GM18907 (cell line): ENCODE measurements around the gene CCDC57.
"Not testable (repeated sequence)": the region's sequence is repeated elsewhere in the genome, so short reads cannot be mapped to it uniquely, and the experiment has no call there.

Source experiments
- ATAC-seq: cut with Tn5 transposase; IDR thresholded peaks from one replicate; pipeline ENCODE4 v1.9.1; 2021; ENCODE audit warnings: mild to moderate bottlenecking, moderate library complexity; ENCODE audit not compliant: unreplicated experiment

CCDC57 gene

DNA sequence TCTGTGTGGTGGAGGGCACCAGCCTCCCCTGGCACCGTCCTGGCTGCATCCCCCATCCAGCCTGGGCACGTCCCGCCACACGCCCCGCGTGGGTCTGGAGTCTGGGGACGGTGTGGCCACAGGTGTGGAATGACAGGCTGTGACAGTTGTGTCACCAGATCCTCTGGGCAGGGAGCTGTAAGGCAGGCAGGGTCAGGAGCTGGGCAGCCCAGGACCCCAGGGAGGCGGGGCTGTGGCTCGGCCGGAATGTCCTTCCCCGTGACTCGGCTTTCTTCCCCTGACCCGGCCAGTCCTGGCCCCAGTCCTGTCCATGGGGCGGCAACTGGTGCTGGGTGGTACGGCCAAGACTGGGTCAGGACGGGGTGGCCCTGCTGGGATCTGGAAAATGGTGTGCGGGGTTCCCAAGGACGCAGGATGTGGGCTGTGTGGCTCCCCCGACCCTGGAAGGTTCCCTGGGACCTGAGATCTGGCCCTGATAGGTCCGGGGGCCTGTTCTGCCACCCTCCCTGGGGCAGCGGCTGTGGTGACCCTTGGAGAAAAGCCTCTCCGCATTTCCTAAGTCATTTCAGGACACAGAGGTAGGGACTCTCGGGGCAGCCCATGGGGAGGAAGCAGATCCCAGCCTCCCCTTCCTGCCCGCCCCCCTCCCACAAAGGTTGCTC is 12.9 kb upstream of the CCDC57 start:
- no peak for ATAC-seq

GRCh38 chr17:82224666-82225065 is 12.0 kb upstream of the CCDC57 start:
- ATAC-seq: no peak

GRCh38 chr17:82223517-82223916 is 10.9 kb upstream of the CCDC57 start:
- ATAC-seq: no peak

- ATAC-seq: no peak
These were observed 10.2 kb upstream of the CCDC57 start for GRCh38 chr17:82222816-82223215.

GRCh38 chr17:82221341-82221902 is 8.8 kb upstream of the CCDC57 start:
- ATAC-seq: no peak

DNA sequence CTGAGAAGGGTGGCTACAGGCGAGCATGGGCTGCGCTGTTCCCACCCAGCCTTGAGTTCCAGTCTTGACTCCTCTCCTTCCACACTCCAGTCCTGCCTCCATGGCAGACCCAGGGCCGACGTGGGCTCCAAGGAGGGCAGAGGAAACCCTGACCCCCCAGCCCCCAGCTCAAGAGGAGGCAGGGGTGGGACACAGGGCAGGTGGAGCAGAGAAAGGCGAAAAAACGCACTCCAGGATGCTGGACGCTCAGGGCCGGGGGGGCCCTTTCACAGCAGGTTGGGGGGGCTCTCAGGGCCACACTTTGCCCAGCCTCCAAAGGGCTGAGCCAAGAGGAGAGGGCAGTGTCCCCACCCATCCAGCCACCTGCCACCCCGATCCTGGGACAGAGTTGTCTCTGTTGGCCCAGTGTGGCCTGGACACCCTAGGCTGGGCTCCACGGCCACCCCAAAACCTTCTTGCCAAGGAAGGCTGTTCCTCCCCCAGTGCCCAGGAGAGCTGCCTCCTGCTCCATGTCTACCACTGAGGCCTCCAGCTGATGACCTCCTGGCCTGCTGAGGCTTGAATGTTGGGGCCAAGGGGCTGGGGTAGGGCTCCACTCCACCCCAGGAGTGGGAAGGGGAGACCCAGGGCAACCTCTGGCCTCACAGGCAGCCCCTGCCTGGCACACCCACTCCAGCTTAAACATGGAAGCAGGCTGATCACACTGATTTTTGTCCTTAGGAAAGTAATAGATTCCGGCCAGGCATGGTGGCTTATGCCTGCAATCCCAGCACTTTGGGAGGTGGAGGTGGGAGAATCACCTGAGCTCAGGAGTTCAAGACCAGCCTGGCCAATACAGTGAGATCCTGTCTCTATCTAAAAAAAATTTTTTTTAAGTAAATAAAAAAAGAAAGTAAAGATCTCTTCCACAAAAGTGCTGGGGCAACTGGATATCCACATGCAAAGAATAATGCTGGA is 7.4 kb upstream of the CCDC57 start:
- ATAC-seq: no peak

- ATAC-seq: no peak
These were observed 6.4 kb upstream of the CCDC57 start for GRCh38 chr17:82219083-82219482.

DNA sequence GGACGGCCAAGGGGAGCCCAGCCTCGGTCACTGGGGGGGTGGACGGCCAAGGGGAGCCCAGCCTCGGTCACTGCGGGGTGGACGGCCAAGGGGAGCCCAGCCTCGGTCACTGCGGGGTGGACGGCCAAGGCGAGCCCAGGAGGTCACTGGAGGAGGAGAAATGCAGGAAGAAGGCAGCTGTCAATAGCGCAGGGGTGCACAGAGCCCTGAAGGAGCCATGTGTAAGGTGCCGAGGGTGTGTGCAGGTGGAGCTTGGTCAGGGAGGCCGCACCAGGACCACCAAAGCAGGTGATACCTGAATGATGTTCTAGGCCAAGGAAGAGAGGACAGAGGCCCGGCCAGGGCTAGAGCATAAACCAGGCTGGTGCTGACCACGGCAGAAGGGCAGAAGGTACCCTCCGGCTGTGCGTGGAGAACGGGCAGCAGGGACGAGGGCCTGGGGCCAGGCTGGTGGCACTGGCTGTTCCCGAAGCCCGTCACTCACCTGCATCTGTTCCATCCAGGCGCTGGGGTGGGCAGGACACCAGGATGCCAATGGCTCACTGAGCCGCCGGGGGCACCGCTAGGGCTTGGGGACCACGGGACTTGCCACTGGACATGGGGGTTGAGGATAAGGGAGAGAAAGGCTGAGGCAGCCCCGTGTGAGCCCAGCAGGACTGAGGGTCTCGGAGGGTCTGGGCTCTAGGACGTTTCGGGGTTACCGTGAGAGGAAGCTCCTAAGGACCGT is 5.9 kb upstream of the CCDC57 start:
- no peak for ATAC-seq

DNA sequence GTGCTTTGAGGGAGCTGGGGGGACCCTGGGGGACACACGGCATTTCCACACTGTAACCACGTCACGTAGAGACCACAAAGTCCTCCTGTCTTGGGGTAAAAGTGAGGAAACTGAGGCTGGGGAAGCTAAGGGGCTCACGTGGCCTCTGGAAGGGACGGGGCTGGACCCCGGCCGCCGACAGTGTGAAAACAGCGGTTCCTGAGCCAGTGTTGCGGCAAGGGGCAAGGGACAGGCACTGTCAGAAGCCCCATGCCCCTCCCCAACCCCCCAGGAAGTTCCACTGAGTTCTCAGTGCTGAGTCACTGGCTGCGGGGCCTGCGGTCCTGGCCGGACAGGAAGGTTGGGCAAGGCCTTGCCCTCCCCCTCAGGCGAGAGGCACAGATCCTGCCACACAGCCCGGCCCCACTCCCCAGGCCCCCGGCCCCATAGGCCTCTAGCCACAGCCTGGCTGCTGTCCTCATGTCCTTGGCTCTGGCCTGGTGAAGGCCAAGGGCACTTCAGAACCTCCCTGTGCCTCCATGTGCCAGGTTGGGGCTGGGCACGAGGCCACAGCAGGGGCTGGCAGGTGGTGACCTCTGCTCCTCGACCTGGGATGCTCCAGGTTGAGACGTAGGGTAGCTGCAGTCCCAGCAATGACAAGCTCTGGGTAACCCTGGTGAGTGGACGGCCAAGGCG is 5.0 kb upstream of the CCDC57 start:
- no peak for ATAC-seq

- no peak for ATAC-seq
These were observed 4.5 kb upstream of the CCDC57 start for GRCh38 chr17:82217120-82217529.

GRCh38 chr17:82216301-82217119 is 3.9 kb upstream of the CCDC57 start:
- peak; percentile 50 for ATAC-seq

DNA sequence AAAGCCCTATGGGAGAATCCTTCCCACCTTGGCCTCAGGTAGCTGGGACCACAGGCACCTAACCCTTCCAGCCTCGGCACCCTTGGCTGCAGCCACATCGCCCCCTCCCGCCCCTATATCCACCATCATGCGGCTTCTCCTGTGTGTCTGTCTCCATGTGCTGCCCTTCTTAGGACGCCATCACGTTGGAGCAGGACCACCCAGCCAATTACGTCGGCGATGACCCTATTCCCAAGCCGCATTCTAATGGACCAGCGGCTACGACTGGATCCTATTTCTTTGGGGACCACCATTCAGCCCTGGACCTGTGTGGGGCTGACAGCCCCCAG is 3.3 kb upstream of the CCDC57 start:
- no peak for ATAC-seq

DNA sequence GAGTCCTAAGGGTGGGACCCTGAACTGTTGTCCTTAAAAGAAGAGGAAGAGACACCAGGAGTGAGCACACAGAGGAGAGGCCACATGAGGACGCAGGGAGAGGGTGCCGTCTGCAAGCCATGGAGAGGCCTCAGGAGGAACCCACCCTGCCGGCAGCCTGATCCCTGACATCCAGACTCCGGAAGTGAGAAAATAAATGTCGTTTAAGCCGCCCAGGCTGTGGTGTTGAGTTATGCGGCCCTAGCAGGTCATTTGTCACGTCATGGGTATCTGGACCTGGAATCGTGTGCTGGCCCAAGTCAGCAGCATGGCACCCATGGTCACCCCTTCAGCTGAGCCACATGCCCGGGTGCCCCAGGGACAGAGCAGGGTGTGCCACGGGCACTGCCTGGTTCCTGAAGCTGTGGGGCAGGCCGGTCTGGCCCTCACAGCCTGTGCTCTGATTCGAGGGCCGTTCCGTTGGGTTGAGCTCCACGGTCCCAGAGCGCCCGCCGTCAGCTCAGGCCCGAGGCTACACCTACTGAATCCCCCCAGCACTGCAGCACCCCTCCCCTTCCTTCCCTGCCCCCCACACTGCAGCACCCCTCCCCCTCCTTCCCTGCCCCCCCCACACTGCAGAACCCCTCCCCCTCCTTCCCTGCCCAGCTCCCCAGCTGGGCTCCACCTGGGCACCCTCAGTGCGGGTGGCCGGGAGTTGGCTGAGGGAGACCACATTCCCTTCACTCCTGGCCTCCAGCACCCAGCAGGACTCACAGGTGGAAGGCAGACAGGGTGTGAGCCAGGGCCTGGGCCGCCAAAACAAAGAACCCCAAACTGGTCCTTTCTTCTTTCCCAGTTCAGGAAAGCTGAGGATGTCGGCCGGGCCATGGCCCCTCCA is 2.7 kb upstream of the CCDC57 start:
- no peak for ATAC-seq

DNA sequence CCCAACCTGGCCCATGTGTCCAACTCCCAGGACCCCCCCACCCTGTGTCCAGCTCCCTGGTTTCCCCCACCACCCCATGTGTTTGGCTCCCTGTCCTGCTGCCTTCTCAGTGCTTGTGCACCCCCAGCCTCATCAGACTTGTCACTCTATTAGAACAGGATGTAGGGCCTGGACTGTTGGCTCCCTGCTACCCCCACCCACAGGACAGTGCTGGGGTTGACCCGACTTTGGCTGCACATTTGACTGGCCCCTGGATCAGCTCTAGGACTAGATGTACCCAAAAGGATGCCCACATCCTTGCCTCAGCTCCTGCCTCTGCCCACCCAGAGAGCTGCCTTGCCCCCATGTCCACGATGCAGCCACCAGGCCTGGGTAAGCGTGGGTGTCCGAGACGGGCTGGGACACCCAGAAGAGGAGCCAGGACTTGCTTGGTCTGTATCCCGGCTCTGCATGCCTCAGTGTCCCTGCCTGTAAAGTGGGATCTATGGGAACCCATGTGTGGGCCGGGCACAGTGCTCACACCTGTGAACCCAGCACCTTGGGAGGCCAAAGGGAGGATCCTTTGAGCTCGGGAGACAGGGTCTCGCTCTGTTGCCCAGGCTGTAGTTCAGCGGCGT is 1.5 kb upstream of the CCDC57 start:
- no peak for ATAC-seq

GRCh38 chr17:82213251-82214011 is 789 bp upstream of the CCDC57 start:
- ATAC-seq: peak; percentile 5

GRCh38 chr17:82210655-82211054 is 2.0 kb downstream of the CCDC57 start:
- ATAC-seq: not testable (repeated sequence)

GRCh38 chr17:82205720-82206508 is 6.7 kb downstream of the CCDC57 start:
- no peak for ATAC-seq
